ENCODE results near the gene ZNF343. TPM values are rescaled to one million over a fixed set of nuclear protein-coding genes. Genes with fewer than 3 reads are reported as not detected.

Gene ZNF343
- total and polyA plus RNA-seq, 2 of the 8 experiments (the other 6 are each of a cell fraction or from before 2014, with no cell fraction given), result 1.8 to 5.0 TPM

- H3K36me3 ChIP-seq (ENCODE audit: control insufficient read depth in 2 of 4, insufficient read depth in 4 of 4, low read length in 3 of 4), result peaks cover 48 to 72% (median 62%) of the 10 kb centered on the region in 4 experiments
- H4K5ac ChIP-seq (ENCODE audit: insufficient read length, low read depth, low read length), result no peak overlapping the region
- no peak overlapping the region for H2AFZ ChIP-seq (ENCODE audit: low read length)
- no peak overlapping the region for H3K27ac ChIP-seq (ENCODE audit: low read depth, low read length)
- H3K18ac ChIP-seq (ENCODE audit: extremely low read depth, low read length), result no peak overlapping the region
- H4K91ac ChIP-seq (replicated peaks; ENCODE audit: insufficient read length, low read length), result no peak overlapping the region
- H4K8ac ChIP-seq (ENCODE audit: extremely low read depth, insufficient read depth, low read length), result no peak overlapping the region
- no peak for FAIRE-seq
- H4K20me1 ChIP-seq (replicated peaks in 1 of 2; ENCODE audit: control insufficient read depth in 1 of 2, insufficient read depth in 2 of 2, low read length in 2 of 2), result peaks cover 13 to 14% of the 10 kb centered on the region in 2 experiments
- H3K9me3 ChIP-seq (ENCODE audit: insufficient read depth in 2 of 2, low read depth in 1 of 2, low read length in 1 of 2), result no peaks in the 10 kb centered on the region
- H2BK15ac ChIP-seq (ENCODE audit: low read length), result no peak overlapping the region
- no peaks in the 10 kb centered on the region for H3K4me1 ChIP-seq (replicated peaks in 1 of 4; ENCODE audit: control insufficient read depth in 3 of 4, insufficient read depth in 4 of 4, low read length in 3 of 4)
- no peak overlapping the region for H2BK20ac ChIP-seq (ENCODE audit: low read length)
- no peak overlapping the region for H3K4me3 ChIP-seq (ENCODE audit: extremely low read depth in 1 of 4, insufficient read depth in 2 of 4, low read depth in 3 of 4, low read length in 4 of 4)
- H2AK5ac ChIP-seq (ENCODE audit: low read depth, low read length), result no peak overlapping the region
- H3K14ac ChIP-seq (ENCODE audit: insufficient read length), result no peak overlapping the region
- H3K27me3 ChIP-seq (replicated peaks in 1 of 4; ENCODE audit: control insufficient read depth in 3 of 4, extremely low read depth in 1 of 4, insufficient read depth in 3 of 4, low read length in 3 of 4), result no peaks in the 10 kb centered on the region
- ChIA-PET POLR2A (ENCODE audit: partially characterized antibody) (interaction anchor here (0.9 to 8.0 kb wide), 4 partner anchors 8 to 180 kb away, joined by 3 to 119 read pairs (median 4); partner anchors contain the start of gene SNRPB), CTCF (ENCODE audit: partially characterized antibody) (interaction anchor here (0.7 to 1.9 kb wide), 5 partner anchors 9 to 211 kb away, joined by 3 to 5 read pairs (median 3); no protein-coding TSS in a partner anchor)
- no peaks in the 10 kb centered on the region for H3K23me2 ChIP-seq (ENCODE audit: low read depth, low read length)
- 94% methylated on average over 4 of the region's 4 CpGs; no CpG with 5 or more reads in 1 of the 2 experiments for WGBS, 2 experiments (ENCODE audit: extremely low coverage in 1 of 2, insufficient coverage in 1 of 2, insufficient read length in 1 of 2, insufficient replicate concordance in 2 of 2, low coverage in 1 of 2, low lambda C conversion rate in 2 of 2, missing lambda C conversion rate in 1 of 2)
- no peak overlapping the region for H3K4ac ChIP-seq (replicated peaks; ENCODE audit: insufficient read length, low read depth, low read length)
- H2BK12ac ChIP-seq (ENCODE audit: low read depth, low read length), result no peak overlapping the region
- no peak overlapping the region for H2BK120ac ChIP-seq (replicated peaks; ENCODE audit: low read depth, low read length)
- H3K56ac ChIP-seq (replicated peaks; ENCODE audit: insufficient read length, low read depth, low read length), result no peak overlapping the region
- no peak overlapping the region for H3K9ac ChIP-seq (replicated peaks in 1 of 4; ENCODE audit: extremely low read depth in 1 of 4, low read depth in 3 of 4, low read length in 3 of 4)
- H3K23ac ChIP-seq (ENCODE audit: insufficient read length), result no peak overlapping the region
- DNase-seq (ENCODE audit: low read depth in 1 of 2, low spot score in 2 of 2), result no peak
- H3K79me2 ChIP-seq (ENCODE audit: control insufficient read depth in 1 of 2, insufficient read depth in 2 of 2, low read length in 2 of 2), result peaks cover 0 to 14% of the 10 kb centered on the region in 2 experiments; a peak in 2 of 4 replicates
- H2BK5ac ChIP-seq (ENCODE audit: low read depth, low read length), result no peak overlapping the region
- no peaks in the 10 kb centered on the region; the same call in 1 of the 2 replicates for H3K79me1 ChIP-seq (ENCODE audit: low read depth, low read length)
- H3K4me2 ChIP-seq (ENCODE audit: insufficient read depth in 1 of 2, low read depth in 2 of 2, low read length in 2 of 2), result no peak overlapping the region
- TF ChIP-seq HDAC6 (IDR thresholded peaks at IDR 0.05; ENCODE audit: low read depth, low read length), result no peak
- no peak for TF ChIP-seq USF2 (IDR thresholded peaks at IDR 0.05; ENCODE audit: low read length)
- no peak for TF ChIP-seq MAX (IDR thresholded peaks at IDR 0.05)
- TF ChIP-seq RFX5 (IDR thresholded peaks at IDR 0.05; ENCODE audit: borderline replicate concordance, low read depth, low read length), result no peak
- TF ChIP-seq SP4 (IDR thresholded peaks at IDR 0.05; ENCODE audit: low read length), result no peak
- no peak for TF ChIP-seq NANOG (IDR thresholded peaks at IDR 0.05; ENCODE audit: insufficient read depth, low read depth, low read length, poor library complexity, severe bottlenecking)
These were observed 47.8 kb downstream of the ZNF343 start for GRCh38 chr20:2460752-2461424.

Data from H1 (cell line).